UCSD-AML1 (cell line): ENCODE measurements around the gene MAP3K15.

Experiments
- DNase-seq: peaks from one replicate; lab custom pipeline; 2025; ENCODE audit not compliant: unreplicated experiment; lab: John Stamatoyannopoulos, UW

Gene MAP3K15

GRCh38 chrX:19514791-19515614, at the start of gene MAP3K15:
TSS of gene MAP3K15 (minus strand) at chrX:19515508. CDS start at chrX:19515261, 247 bp downstream.
- DNase-seq: peak; percentile 59

GRCh38 chrX:19564606-19565005, 49.3 kb upstream of the MAP3K15 start:
- no peak for DNase-seq

GRCh38 chrX:19563746-19564145, 48.4 kb upstream of the MAP3K15 start:
- no peak for DNase-seq

- no peak for DNase-seq
Measured at GRCh38 chrX:19563327-19563726, 48.0 kb upstream of the MAP3K15 start.

- no peak for DNase-seq
Measured at GRCh38 chrX:19560611-19561010, 45.3 kb upstream of the MAP3K15 start.

- DNase-seq: no peak
Measured at GRCh38 chrX:19557822-19558221, 42.5 kb upstream of the MAP3K15 start.

- DNase-seq: no peak
Measured at GRCh38 chrX:19556202-19556601, 40.9 kb upstream of the MAP3K15 start.

- DNase-seq: no peak
Measured at GRCh38 chrX:19555683-19556082, 40.4 kb upstream of the MAP3K15 start.

GRCh38 chrX:19555236-19555635, 39.9 kb upstream of the MAP3K15 start:
- no peak for DNase-seq

GRCh38 chrX:19554786-19555185, 39.5 kb upstream of the MAP3K15 start:
- no peak for DNase-seq

GRCh38 chrX:19552793-19553192, 37.5 kb upstream of the MAP3K15 start:
- no peak for DNase-seq

- DNase-seq: no peak
Measured at GRCh38 chrX:19549838-19550237, 34.5 kb upstream of the MAP3K15 start.

GRCh38 chrX:19548934-19549333, 33.6 kb upstream of the MAP3K15 start:
- no peak for DNase-seq

GRCh38 chrX:19548279-19548678, 33.0 kb upstream of the MAP3K15 start:
- DNase-seq: no peak

GRCh38 chrX:19545651-19546050, 30.3 kb upstream of the MAP3K15 start:
- DNase-seq: no peak

- no peak for DNase-seq
Measured at GRCh38 chrX:19544693-19545305, 29.5 kb upstream of the MAP3K15 start.

- DNase-seq: no peak
Measured at GRCh38 chrX:19543951-19544381, 28.7 kb upstream of the MAP3K15 start.

GRCh38 chrX:19543020-19543715, 27.9 kb upstream of the MAP3K15 start:
- no peak for DNase-seq

- DNase-seq: no peak
Measured at GRCh38 chrX:19541931-19542330, 26.6 kb upstream of the MAP3K15 start.

GRCh38 chrX:19541196-19541595, 25.9 kb upstream of the MAP3K15 start:
- no peak for DNase-seq

GRCh38 chrX:19540076-19540475, 24.8 kb upstream of the MAP3K15 start:
- DNase-seq: no peak

- DNase-seq: no peak
Measured at GRCh38 chrX:19539665-19540064, 24.4 kb upstream of the MAP3K15 start.
